Body of pancreas (tissue), 4 donors: ENCODE results near the gene HLA-DRA.

ENCODE experiments used
- POLR2A ChIP-seq, 3 donors: fragments of 450-650 bp; IDR thresholded peaks; one replicate each; pipeline ENCODE4 v1.6.1; 2016; ENCODE audit warnings: antibody characterized with exemption in 3 of 3, mild to moderate bottlenecking in 2 of 3
- TF ChIP-seq, protein P1 (sequence below), 7 experiments: fragments of 450-650 bp in 4 of 7; fragments of 200-600 bp in 3 of 7; sonication (generic) in 3 of 7; IDR thresholded peaks; one replicate each; pipeline ENCODE4 v1.5.1; 2016 to 2019; ENCODE audit warnings: antibody characterized with exemption in 7 of 7

- no peak for TF ChIP-seq POLR2A (IDR thresholded peaks at IDR 0.05)
- TF ChIP-seq, protein P1, sequence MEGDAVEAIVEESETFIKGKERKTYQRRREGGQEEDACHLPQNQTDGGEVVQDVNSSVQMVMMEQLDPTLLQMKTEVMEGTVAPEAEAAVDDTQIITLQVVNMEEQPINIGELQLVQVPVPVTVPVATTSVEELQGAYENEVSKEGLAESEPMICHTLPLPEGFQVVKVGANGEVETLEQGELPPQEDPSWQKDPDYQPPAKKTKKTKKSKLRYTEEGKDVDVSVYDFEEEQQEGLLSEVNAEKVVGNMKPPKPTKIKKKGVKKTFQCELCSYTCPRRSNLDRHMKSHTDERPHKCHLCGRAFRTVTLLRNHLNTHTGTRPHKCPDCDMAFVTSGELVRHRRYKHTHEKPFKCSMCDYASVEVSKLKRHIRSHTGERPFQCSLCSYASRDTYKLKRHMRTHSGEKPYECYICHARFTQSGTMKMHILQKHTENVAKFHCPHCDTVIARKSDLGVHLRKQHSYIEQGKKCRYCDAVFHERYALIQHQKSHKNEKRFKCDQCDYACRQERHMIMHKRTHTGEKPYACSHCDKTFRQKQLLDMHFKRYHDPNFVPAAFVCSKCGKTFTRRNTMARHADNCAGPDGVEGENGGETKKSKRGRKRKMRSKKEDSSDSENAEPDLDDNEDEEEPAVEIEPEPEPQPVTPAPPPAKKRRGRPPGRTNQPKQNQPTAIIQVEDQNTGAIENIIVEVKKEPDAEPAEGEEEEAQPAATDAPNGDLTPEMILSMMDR (IDR thresholded peaks at IDR 0.05) = no peak
These were observed 52.0 kb downstream of the HLA-DRA start for GRCh38 chr6:32491700-32492099.
